Measurements from ENCODE around the gene TP53TG5.

The TP53TG5 gene

GRCh38 chr20:45413479-45413878, 35.4 kb upstream of the TP53TG5 start:
- Histone ChIP-seq H3K36me3 (ENCODE audit: insufficient read depth, low read length) (no peaks in the 10 kb centered on the region), H3K4me3 (ENCODE audit: low read depth, low read length) (no peak overlapping the region), H3K79me2 (ENCODE audit: control insufficient read depth, insufficient read depth, low read length, unreplicated experiment) (peaks cover 21% of the 10 kb centered on the region), H3K27ac (ENCODE audit: low read depth, low read length) (no peak overlapping the region), H3K27me3 (ENCODE audit: insufficient read depth, low read length) (no peaks in the 10 kb centered on the region), H3K4me1 (ENCODE audit: control insufficient read depth, insufficient read depth, low read length, unreplicated experiment) (peaks cover 8% of the 10 kb centered on the region), H2AFZ (ENCODE audit: low read length, unreplicated experiment) (no peak overlapping the region)

GRCh38 chr20:45412653-45413052, 34.5 kb upstream of the TP53TG5 start:
- Histone ChIP-seq H3K27ac (ENCODE audit: low read depth, low read length) (no peak overlapping the region), H3K4me3 (ENCODE audit: low read depth, low read length) (no peak overlapping the region), H2AFZ (ENCODE audit: low read length, unreplicated experiment) (no peak overlapping the region), H3K79me2 (ENCODE audit: control insufficient read depth, insufficient read depth, low read length, unreplicated experiment) (peaks cover 14% of the 10 kb centered on the region), H3K27me3 (ENCODE audit: insufficient read depth, low read length) (no peaks in the 10 kb centered on the region), H3K36me3 (ENCODE audit: insufficient read depth, low read length) (no peaks in the 10 kb centered on the region), H3K4me1 (ENCODE audit: control insufficient read depth, insufficient read depth, low read length, unreplicated experiment) (peaks cover 3% of the 10 kb centered on the region)

GRCh38 chr20:45410887-45411286, 32.8 kb upstream of the TP53TG5 start:
- H3K4me3 ChIP-seq (ENCODE audit: low read depth, low read length) = no peak overlapping the region
- H3K79me2 ChIP-seq (ENCODE audit: control insufficient read depth, insufficient read depth, low read length, unreplicated experiment) = no peaks in the 10 kb centered on the region
- peaks cover 16% of the 10 kb centered on the region; the same call in 1 of the 2 replicates for H3K27me3 ChIP-seq (ENCODE audit: insufficient read depth, low read length)
- no peaks in the 10 kb centered on the region for H3K36me3 ChIP-seq (ENCODE audit: insufficient read depth, low read length)
- no peak overlapping the region for H2AFZ ChIP-seq (ENCODE audit: low read length, unreplicated experiment)
- no peak overlapping the region for H3K27ac ChIP-seq (ENCODE audit: low read depth, low read length)
- H3K4me1 ChIP-seq (ENCODE audit: control insufficient read depth, insufficient read depth, low read length, unreplicated experiment) = no peaks in the 10 kb centered on the region

DNA sequence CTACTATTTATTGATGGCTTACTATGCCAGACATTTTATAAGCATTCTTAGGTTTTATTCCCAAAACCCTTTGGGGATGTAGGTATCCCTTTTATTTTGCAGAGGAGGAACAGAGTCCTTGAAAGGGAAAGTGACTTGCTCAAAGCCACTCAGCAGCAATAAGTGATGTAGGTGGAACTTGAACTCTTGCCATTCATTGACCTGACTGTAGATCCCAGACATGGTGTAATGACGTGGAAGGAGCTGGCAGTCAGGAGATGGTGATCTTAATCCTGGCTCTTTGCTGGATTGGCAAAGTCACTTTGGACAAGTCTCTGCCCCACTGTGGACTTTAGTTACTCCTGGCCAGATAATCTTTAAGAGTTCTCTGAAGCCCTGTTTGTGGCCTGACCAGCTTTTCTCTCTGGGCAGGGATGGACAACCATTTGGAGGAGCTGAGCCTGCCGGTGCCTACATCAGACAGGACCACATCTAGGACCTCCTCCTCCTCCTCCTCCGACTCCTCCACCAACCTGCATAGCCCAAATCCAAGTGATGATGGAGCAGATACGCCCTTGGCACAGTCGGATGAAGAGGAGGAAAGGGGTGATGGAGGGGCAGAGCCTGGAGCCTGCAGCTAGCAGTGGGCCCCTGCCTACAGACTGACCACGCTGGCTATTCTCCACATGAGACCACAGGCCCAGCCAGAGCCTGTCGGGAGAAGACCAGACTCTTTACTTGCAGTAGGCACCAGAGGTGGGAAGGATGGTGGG, 31.6 kb upstream of the TP53TG5 start:
- no peak overlapping the region for H2AFZ ChIP-seq (ENCODE audit: low read length, unreplicated experiment)
- H3K4me3 ChIP-seq (ENCODE audit: low read depth, low read length) = no peak overlapping the region
- peaks cover 23% of the 10 kb centered on the region; the same call in 1 of the 2 replicates for H3K27me3 ChIP-seq (ENCODE audit: insufficient read depth, low read length)
- H3K36me3 ChIP-seq (ENCODE audit: insufficient read depth, low read length) = no peaks in the 10 kb centered on the region
- no peaks in the 10 kb centered on the region for H3K79me2 ChIP-seq (ENCODE audit: control insufficient read depth, insufficient read depth, low read length, unreplicated experiment)
- H3K27ac ChIP-seq (ENCODE audit: low read depth, low read length) = no peak overlapping the region
- peaks cover 4% of the 10 kb centered on the region for H3K4me1 ChIP-seq (ENCODE audit: control insufficient read depth, insufficient read depth, low read length, unreplicated experiment)

DNA sequence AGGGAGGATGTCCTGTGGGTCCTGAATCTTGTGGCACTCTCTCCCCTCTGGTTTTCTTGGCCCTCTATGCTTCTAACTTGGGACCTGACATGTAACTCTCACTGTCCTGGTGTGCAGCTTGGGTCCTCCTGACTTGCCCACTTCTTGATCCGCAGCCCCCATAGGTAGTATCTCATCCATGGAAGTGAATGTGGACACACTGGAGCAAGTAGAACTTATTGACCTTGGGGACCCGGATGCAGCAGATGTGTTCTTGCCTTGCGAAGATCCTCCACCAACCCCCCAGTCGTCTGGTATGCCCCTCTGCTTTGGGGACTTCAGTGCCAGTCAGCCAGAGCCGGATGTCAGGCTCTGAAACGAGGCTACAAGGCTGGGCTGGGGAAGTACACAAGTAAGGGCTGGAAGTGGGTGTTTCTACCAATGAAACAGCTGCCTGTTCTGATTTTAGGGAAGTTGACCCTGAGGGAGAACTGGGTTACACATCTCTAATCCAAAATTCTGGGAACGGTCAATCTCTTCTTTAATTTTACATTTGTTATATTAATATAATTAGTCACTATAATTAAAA, 30.6 kb upstream of the TP53TG5 start:
- H2AFZ ChIP-seq (ENCODE audit: low read length, unreplicated experiment) = no peak overlapping the region
- H3K36me3 ChIP-seq (ENCODE audit: insufficient read depth, low read length) = no peaks in the 10 kb centered on the region
- peaks cover 23% of the 10 kb centered on the region; the same call in 1 of the 2 replicates for H3K27me3 ChIP-seq (ENCODE audit: insufficient read depth, low read length)
- H3K4me3 ChIP-seq (ENCODE audit: low read depth, low read length) = no peak overlapping the region
- no peaks in the 10 kb centered on the region for H3K79me2 ChIP-seq (ENCODE audit: control insufficient read depth, insufficient read depth, low read length, unreplicated experiment)
- no peak overlapping the region for H3K27ac ChIP-seq (ENCODE audit: low read depth, low read length)
- H3K4me1 ChIP-seq (ENCODE audit: control insufficient read depth, insufficient read depth, low read length, unreplicated experiment) = peaks cover 4% of the 10 kb centered on the region

DNA sequence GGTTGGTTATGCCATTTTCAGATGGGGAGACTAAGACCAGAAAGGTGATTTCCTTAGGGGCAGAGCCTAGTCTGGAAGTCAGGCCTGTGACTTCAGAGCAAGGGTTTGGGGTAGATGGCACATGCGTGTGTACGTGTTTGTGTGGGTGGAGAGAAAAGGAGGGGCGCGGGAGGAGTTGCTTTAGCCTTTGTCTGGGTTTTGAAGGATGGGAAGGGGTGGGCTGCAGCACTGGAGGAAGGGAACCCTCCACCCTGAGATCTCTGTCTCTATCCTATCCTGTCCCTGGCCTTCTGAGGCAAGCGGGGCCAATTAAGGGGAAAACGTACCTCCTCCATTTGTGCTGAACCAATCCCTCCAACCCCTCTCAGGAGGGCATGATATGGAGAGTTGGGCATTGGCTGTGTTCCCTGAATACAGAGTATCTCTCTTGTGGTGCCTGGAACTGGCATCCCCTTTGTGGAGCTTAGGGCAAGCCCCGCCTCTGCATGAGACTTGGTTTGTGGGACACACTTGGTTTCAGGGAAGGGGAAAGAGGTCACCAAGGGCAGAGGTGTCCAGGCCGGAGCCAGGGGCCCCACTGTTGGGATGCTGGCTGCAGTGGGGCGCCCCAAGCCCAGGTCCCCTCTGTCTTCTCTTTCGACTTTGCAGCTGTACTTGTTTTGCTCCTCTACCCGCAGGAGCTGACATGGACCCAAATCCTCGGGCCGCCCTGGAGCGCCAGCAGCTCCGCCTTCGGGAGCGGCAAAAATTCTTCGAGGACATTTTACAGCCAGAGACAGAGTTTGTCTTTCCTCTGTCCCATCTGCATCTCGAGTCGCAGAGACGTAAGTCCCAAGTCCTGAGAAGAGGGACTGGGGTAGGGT, 29.9 kb upstream of the TP53TG5 start, which contains the start of gene DBNDD2:
Gene DBNDD2 (plus strand): TSS at position 507 of the 863 bp plus-strand sequence. CDS start 179 bp downstream, at position 686.
- Histone ChIP-seq H3K4me3 (ENCODE audit: low read depth, low read length) (peak within 1 kb of the TSS; percentile 78), H3K36me3 (ENCODE audit: insufficient read depth, low read length) (no peaks in the 10 kb centered on the region), H3K4me1 (ENCODE audit: control insufficient read depth, insufficient read depth, low read length, unreplicated experiment) (peaks cover 4% of the 10 kb centered on the region), H3K27me3 (ENCODE audit: insufficient read depth, low read length) (peaks cover 23% of the 10 kb centered on the region; the same call in 1 of the 2 replicates), H3K27ac (ENCODE audit: low read depth, low read length) (peak within 1 kb of the TSS; percentile 32; the same call in 1 of the 2 replicates), H3K79me2 (ENCODE audit: control insufficient read depth, insufficient read depth, low read length, unreplicated experiment) (no peaks in the 10 kb centered on the region), H2AFZ (ENCODE audit: low read length, unreplicated experiment) (no peak within 1 kb of the TSS)

DNA sequence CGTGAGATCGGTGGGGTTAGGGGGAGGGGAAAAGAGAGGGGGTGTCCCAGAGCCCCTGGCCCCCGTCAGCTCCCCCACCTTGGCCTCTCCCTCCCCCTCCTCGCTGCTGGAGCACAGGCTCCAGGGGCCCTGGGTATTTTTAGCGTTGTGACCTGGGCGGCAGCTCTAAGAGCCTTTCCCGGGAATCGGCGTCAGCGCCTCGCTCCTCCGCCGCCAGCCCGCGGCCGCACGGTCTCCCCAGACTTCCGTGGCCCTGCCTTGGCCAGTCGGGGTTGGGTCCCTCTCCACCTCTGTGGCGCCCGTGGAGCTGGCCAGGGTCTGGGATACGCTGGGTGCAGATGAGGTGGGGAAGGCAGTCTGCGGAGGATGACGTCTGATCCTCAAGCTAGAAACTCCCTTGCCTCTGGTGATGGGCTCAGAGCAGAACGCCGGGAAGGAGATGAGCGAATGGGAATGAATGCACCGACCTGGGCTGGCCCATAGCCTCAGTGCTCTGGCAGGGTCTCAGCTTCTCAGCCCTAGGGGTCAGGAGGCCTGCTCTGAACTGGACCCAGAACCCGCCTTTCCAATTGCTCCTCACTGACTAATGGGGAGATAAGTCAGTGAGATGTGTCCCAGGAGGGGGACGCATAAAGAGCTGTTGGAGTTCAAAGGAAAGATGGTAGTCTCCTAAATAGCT, 29.1 kb upstream of the TP53TG5 start:
- no peaks in the 10 kb centered on the region for H3K79me2 ChIP-seq (ENCODE audit: control insufficient read depth, insufficient read depth, low read length, unreplicated experiment)
- peak overlapping the region; percentile 63 for H2AFZ ChIP-seq (ENCODE audit: low read length, unreplicated experiment)
- peaks cover 4% of the 10 kb centered on the region for H3K4me1 ChIP-seq (ENCODE audit: control insufficient read depth, insufficient read depth, low read length, unreplicated experiment)
- H3K36me3 ChIP-seq (ENCODE audit: insufficient read depth, low read length) = no peaks in the 10 kb centered on the region
- peak overlapping the region; percentile 32; the same call in 1 of the 2 replicates for H3K27ac ChIP-seq (ENCODE audit: low read depth, low read length)
- peak overlapping the region; percentile 78 for H3K4me3 ChIP-seq (ENCODE audit: low read depth, low read length)
- H3K27me3 ChIP-seq (ENCODE audit: insufficient read depth, low read length) = peaks cover 23% of the 10 kb centered on the region; the same call in 1 of the 2 replicates

GRCh38 chr20:45406260-45407066, 28.3 kb upstream of the TP53TG5 start:
- H2AFZ ChIP-seq (ENCODE audit: low read length, unreplicated experiment) = peak overlapping the region; percentile 63

GRCh38 chr20:45405571-45406259, 27.6 kb upstream of the TP53TG5 start:
- Histone ChIP-seq H3K27ac (ENCODE audit: low read depth, low read length) (no peak overlapping the region), H2AFZ (ENCODE audit: low read length, unreplicated experiment) (no peak overlapping the region), H3K27me3 (ENCODE audit: insufficient read depth, low read length) (peaks cover 23% of the 10 kb centered on the region; the same call in 1 of the 2 replicates)

More at GRCh38 chr20:45406260-45407066, 28.3 kb upstream of the TP53TG5 start:
- Histone ChIP-seq H3K27ac (ENCODE audit: low read depth, low read length) (peak overlapping the region; percentile 32; the same call in 1 of the 2 replicates), H3K27me3 (ENCODE audit: insufficient read depth, low read length) (peaks cover 23% of the 10 kb centered on the region; the same call in 1 of the 2 replicates), H3K4me1 (ENCODE audit: control insufficient read depth, insufficient read depth, low read length, unreplicated experiment) (peaks cover 4% of the 10 kb centered on the region), H3K36me3 (ENCODE audit: insufficient read depth, low read length) (no peaks in the 10 kb centered on the region), H3K4me3 (ENCODE audit: low read depth, low read length) (peak overlapping the region; percentile 78), H3K79me2 (ENCODE audit: control insufficient read depth, insufficient read depth, low read length, unreplicated experiment) (no peaks in the 10 kb centered on the region)

More at GRCh38 chr20:45405571-45406259, 27.6 kb upstream of the TP53TG5 start:
- H3K79me2 ChIP-seq (ENCODE audit: control insufficient read depth, insufficient read depth, low read length, unreplicated experiment) = no peaks in the 10 kb centered on the region
- peak overlapping the region; percentile 78 for H3K4me3 ChIP-seq (ENCODE audit: low read depth, low read length)
- no peaks in the 10 kb centered on the region for H3K36me3 ChIP-seq (ENCODE audit: insufficient read depth, low read length)
- H3K4me1 ChIP-seq (ENCODE audit: control insufficient read depth, insufficient read depth, low read length, unreplicated experiment) = peaks cover 4% of the 10 kb centered on the region
